ENCODE data around the gene NPBWR2. TPM values are rescaled to one million over a fixed set of nuclear protein-coding genes. Genes with fewer than 3 reads are reported as not detected.

Gene NPBWR2
- total and polyA plus RNA-seq, 9 of the 15 experiments (the other 6 are each of a cell fraction or from before 2014, with no cell fraction given), result not detected

- H3K27me3 ChIP-seq (ENCODE audit: control insufficient read depth in 2 of 2, insufficient read depth in 2 of 2, low read length in 2 of 2), result no peaks in the 10 kb centered on the region
- H3K27ac ChIP-seq (ENCODE audit: extremely low read depth, low read depth, low read length), result no peak overlapping the region
- ChIA-PET POLR2A (no interaction called here), CTCF (ENCODE audit: low intra/inter-chr PET ratio) (interaction anchor here (0.6 to 1.8 kb wide), 3 partner anchors 20 to 478 kb away, joined by 3 to 9 read pairs (median 3); no protein-coding TSS in a partner anchor)
- ATAC-seq (no peak), FAIRE-seq (no peak), DNase-seq (ENCODE audit: extremely low read depth in 1 of 4, low spot score in 3 of 4) (no peak)
- H2AFZ ChIP-seq (ENCODE audit: low read depth, low read length), result no peak overlapping the region
- H3K4me2 ChIP-seq (ENCODE audit: insufficient read depth, low read length), result no peak overlapping the region
- 39% methylated on average over 12 of the region's 12 CpGs for WGBS (ENCODE audit: insufficient coverage, low coverage, missing lambda C conversion rate)
- peaks cover 3% of the 10 kb centered on the region; the same call in 2 of the 3 replicates for H3K79me2 ChIP-seq (ENCODE audit: control insufficient read depth, insufficient read depth, low read length)
- peaks cover 21 to 65% of the 10 kb centered on the region in 2 experiments for H3K4me1 ChIP-seq (replicated peaks in 1 of 2; ENCODE audit: control insufficient read depth in 2 of 2, insufficient read depth in 2 of 2, low read length in 2 of 2)
- intact Hi-C loops (cut with micrococcal nuclease) (no loop called here), in situ Hi-C loops (cut with MboI) (no loop called here)
- no peak for TF ChIP-seq IFI16 (CRISPR knock-in tag; IDR thresholded peaks at IDR 0.05)
- no peak for TF ChIP-seq ZNF445 (CRISPR knock-in tag; IDR thresholded peaks at IDR 0.05; ENCODE audit: low read depth)
- no peak for TF ChIP-seq ZBTB49 (CRISPR knock-in tag; IDR thresholded peaks at IDR 0.05; ENCODE audit: borderline replicate concordance)
- no peak for TF ChIP-seq ZBTB43 (CRISPR knock-in tag; IDR thresholded peaks at IDR 0.05)
- no peak for TF ChIP-seq HDAC8 (tag; IDR thresholded peaks at IDR 0.05)
- TF ChIP-seq RAD51 (IDR thresholded peaks at IDR 0.05; ENCODE audit: borderline replicate concordance, low read depth), result no peak
- TF ChIP-seq CBFA2T2 (conservative IDR thresholded peaks at IDR 0.05), result no peak
- no peak for TF ChIP-seq C11orf30 (IDR thresholded peaks at IDR 0.05; ENCODE audit: low read depth)
- no peak for TF ChIP-seq MTA1 (IDR thresholded peaks at IDR 0.05; ENCODE audit: borderline replicate concordance)
- TF ChIP-seq E2F4 (CRISPR knock-in tag; IDR thresholded peaks at IDR 0.05; ENCODE audit: low read depth), result no peak
- TF ChIP-seq ZNF764 (CRISPR knock-in tag; IDR thresholded peaks at IDR 0.05; ENCODE audit: low read depth), result no peak
- TF ChIP-seq JUND (IDR thresholded peaks at IDR 0.05; ENCODE audit: borderline replicate concordance, low read depth, low read length), result no peak
- no peak for TF ChIP-seq JUND (tag; IDR thresholded peaks at IDR 0.05; ENCODE audit: borderline replicate concordance, low read depth, low read length)
- 0 out of 4 replicates have a peak overlapping the region, but pooled peaks of 1 of the 2 experiments have one; percentile 52 for H3K9ac ChIP-seq (ENCODE audit: insufficient read depth in 1 of 2, low read depth in 2 of 2, low read length in 2 of 2)
- H4K20me1 ChIP-seq (replicated peaks; ENCODE audit: control insufficient read depth, insufficient read depth, low read length), result no peaks in the 10 kb centered on the region
- no peaks in the 10 kb centered on the region for H3K9me3 ChIP-seq (replicated peaks; ENCODE audit: control insufficient read depth, insufficient read depth, low read depth, low read length)
- no peaks in the 10 kb centered on the region for H3K36me3 ChIP-seq (ENCODE audit: control insufficient read depth, insufficient read depth, low read length)
- BruUV-seq (replicated peaks), result no TSS peak
- H3K9me1 ChIP-seq (ENCODE audit: control insufficient read depth, insufficient read depth, low read length), result no peaks in the 10 kb centered on the region
- H3K4me3 ChIP-seq, result no peak overlapping the region
Measured at GRCh38 chr20:64058536-64058935, 48.8 kb downstream of the NPBWR2 start.
